Measurements from ENCODE around the gene BCAR3.

The BCAR3 gene

GRCh38 chr1:93578433-93578830, 103.2 kb downstream of the BCAR3 start:
- no peaks in the 10 kb centered on the region for H3K9me3 Mint-ChIP-seq
- no peak overlapping the region for H3K27ac Mint-ChIP-seq
- no peak for DNase-seq
- H3K36me3 Mint-ChIP-seq (ENCODE audit: low read depth) = no peaks in the 10 kb centered on the region
- H3K4me1 Mint-ChIP-seq (ENCODE audit: low read depth) = no peaks in the 10 kb centered on the region
- no peaks in the 10 kb centered on the region for H3K27me3 Mint-ChIP-seq
- no peak overlapping the region for H3K4me3 Mint-ChIP-seq

GRCh38 chr1:93577536-93578432, 103.9 kb downstream of the BCAR3 start:
- H3K4me3 Mint-ChIP-seq = no peak overlapping the region
- H3K36me3 Mint-ChIP-seq (ENCODE audit: low read depth) = no peaks in the 10 kb centered on the region
- H3K4me1 Mint-ChIP-seq (ENCODE audit: low read depth) = no peaks in the 10 kb centered on the region
- no peaks in the 10 kb centered on the region for H3K27me3 Mint-ChIP-seq
- DNase-seq = no peak
- no peaks in the 10 kb centered on the region for H3K9me3 Mint-ChIP-seq
- H3K27ac Mint-ChIP-seq = no peak overlapping the region

GRCh38 chr1:93576746-93577145, 104.9 kb downstream of the BCAR3 start:
- no peaks in the 10 kb centered on the region for H3K27me3 Mint-ChIP-seq
- DNase-seq = no peak
- H3K27ac Mint-ChIP-seq = no peak overlapping the region
- H3K36me3 Mint-ChIP-seq (ENCODE audit: low read depth) = no peaks in the 10 kb centered on the region
- no peak overlapping the region for H3K4me3 Mint-ChIP-seq
- H3K9me3 Mint-ChIP-seq = no peaks in the 10 kb centered on the region
- no peaks in the 10 kb centered on the region for H3K4me1 Mint-ChIP-seq (ENCODE audit: low read depth)

- Mint-ChIP-seq H3K27me3 (no peaks in the 10 kb centered on the region), H3K36me3 (ENCODE audit: low read depth) (no peaks in the 10 kb centered on the region), H3K9me3 (no peaks in the 10 kb centered on the region), H3K4me3 (no peak overlapping the region), H3K4me1 (ENCODE audit: low read depth) (no peaks in the 10 kb centered on the region), H3K27ac (no peak overlapping the region)
- no peak for DNase-seq
These were observed 105.3 kb downstream of the BCAR3 start for GRCh38 chr1:93576346-93576745.

GRCh38 chr1:93575621-93576284, 105.9 kb downstream of the BCAR3 start:
- no peak for DNase-seq
- Mint-ChIP-seq H3K4me3 (no peak overlapping the region), H3K27ac (no peak overlapping the region), H3K4me1 (ENCODE audit: low read depth) (no peaks in the 10 kb centered on the region), H3K36me3 (ENCODE audit: low read depth) (no peaks in the 10 kb centered on the region), H3K9me3 (no peaks in the 10 kb centered on the region), H3K27me3 (no peaks in the 10 kb centered on the region)

GRCh38 chr1:93574991-93575390, 106.6 kb downstream of the BCAR3 start:
- Mint-ChIP-seq H3K4me1 (ENCODE audit: low read depth) (no peaks in the 10 kb centered on the region), H3K27ac (no peak overlapping the region), H3K27me3 (no peaks in the 10 kb centered on the region), H3K36me3 (ENCODE audit: low read depth) (no peaks in the 10 kb centered on the region), H3K4me3 (no peak overlapping the region), H3K9me3 (no peaks in the 10 kb centered on the region)
- no peak for DNase-seq

GRCh38 chr1:93574511-93574910, 107.1 kb downstream of the BCAR3 start:
- H3K36me3 Mint-ChIP-seq (ENCODE audit: low read depth) = no peaks in the 10 kb centered on the region
- no peak for DNase-seq
- no peak overlapping the region for H3K27ac Mint-ChIP-seq
- H3K4me3 Mint-ChIP-seq = no peak overlapping the region
- no peaks in the 10 kb centered on the region for H3K9me3 Mint-ChIP-seq
- no peaks in the 10 kb centered on the region for H3K27me3 Mint-ChIP-seq
- H3K4me1 Mint-ChIP-seq (ENCODE audit: low read depth) = no peaks in the 10 kb centered on the region

GRCh38 chr1:93573940-93574469, 107.6 kb downstream of the BCAR3 start:
- H3K4me1 Mint-ChIP-seq (ENCODE audit: low read depth) = no peaks in the 10 kb centered on the region
- H3K36me3 Mint-ChIP-seq (ENCODE audit: low read depth) = no peaks in the 10 kb centered on the region
- DNase-seq = no peak
- no peaks in the 10 kb centered on the region for H3K9me3 Mint-ChIP-seq
- H3K4me3 Mint-ChIP-seq = no peak overlapping the region
- H3K27ac Mint-ChIP-seq = no peak overlapping the region
- H3K27me3 Mint-ChIP-seq = no peaks in the 10 kb centered on the region

GRCh38 chr1:93571623-93572310, 109.9 kb downstream of the BCAR3 start:
- H3K27me3 Mint-ChIP-seq = no peaks in the 10 kb centered on the region
- H3K4me3 Mint-ChIP-seq = no peak overlapping the region
- H3K9me3 Mint-ChIP-seq = no peaks in the 10 kb centered on the region
- peaks cover 1% of the 10 kb centered on the region for H3K4me1 Mint-ChIP-seq (ENCODE audit: low read depth)
- peak overlapping the region; percentile 33 for H3K27ac Mint-ChIP-seq
- DNase-seq = no peak
- no peaks in the 10 kb centered on the region for H3K36me3 Mint-ChIP-seq (ENCODE audit: low read depth)

- H3K27ac Mint-ChIP-seq = no peak overlapping the region
- H3K36me3 Mint-ChIP-seq (ENCODE audit: low read depth) = no peaks in the 10 kb centered on the region
- H3K4me1 Mint-ChIP-seq (ENCODE audit: low read depth) = peaks cover 1% of the 10 kb centered on the region
- no peak overlapping the region for H3K4me3 Mint-ChIP-seq
- H3K27me3 Mint-ChIP-seq = no peaks in the 10 kb centered on the region
- no peaks in the 10 kb centered on the region for H3K9me3 Mint-ChIP-seq
- no peak for DNase-seq
These were observed 112.1 kb downstream of the BCAR3 start for GRCh38 chr1:93569489-93569888.

- DNase-seq = no peak
- H3K27me3 Mint-ChIP-seq = no peaks in the 10 kb centered on the region
- H3K36me3 Mint-ChIP-seq (ENCODE audit: low read depth) = no peaks in the 10 kb centered on the region
- no peak overlapping the region for H3K27ac Mint-ChIP-seq
- no peak overlapping the region for H3K4me3 Mint-ChIP-seq
- H3K9me3 Mint-ChIP-seq = no peaks in the 10 kb centered on the region
- H3K4me1 Mint-ChIP-seq (ENCODE audit: low read depth) = peaks cover 1% of the 10 kb centered on the region
These were observed 114.2 kb downstream of the BCAR3 start for GRCh38 chr1:93567255-93567918.

GRCh38 chr1:93566227-93566626, 115.4 kb downstream of the BCAR3 start:
- Mint-ChIP-seq H3K27ac (no peak overlapping the region), H3K27me3 (no peaks in the 10 kb centered on the region), H3K9me3 (no peaks in the 10 kb centered on the region), H3K4me3 (no peak overlapping the region), H3K36me3 (ENCODE audit: low read depth) (no peaks in the 10 kb centered on the region), H3K4me1 (ENCODE audit: low read depth) (peaks cover 1% of the 10 kb centered on the region)
- DNase-seq = no peak

GRCh38 chr1:93565496-93566206, 116.0 kb downstream of the BCAR3 start:
- Mint-ChIP-seq H3K4me3 (no peak overlapping the region), H3K27ac (no peak overlapping the region), H3K27me3 (no peaks in the 10 kb centered on the region), H3K9me3 (no peaks in the 10 kb centered on the region), H3K36me3 (ENCODE audit: low read depth) (no peaks in the 10 kb centered on the region), H3K4me1 (ENCODE audit: low read depth) (peaks cover 1% of the 10 kb centered on the region)
- DNase-seq = no peak

- Mint-ChIP-seq H3K4me3 (no peak overlapping the region), H3K36me3 (ENCODE audit: low read depth) (no peaks in the 10 kb centered on the region), H3K27me3 (peaks cover 5% of the 10 kb centered on the region), H3K9me3 (no peaks in the 10 kb centered on the region), H3K4me1 (ENCODE audit: low read depth) (peaks cover 11% of the 10 kb centered on the region), H3K27ac (no peak overlapping the region)
- no peak for DNase-seq
These were observed 121.9 kb downstream of the BCAR3 start for GRCh38 chr1:93559695-93560094.

Measured in activated T-cell treated with anti-CD3 and anti-CD28 coated beads, Interleukin-2, amount 50 U/mL, for 24 hours (primary cell).